ENCODE data around the gene UBTD2.

DNA sequence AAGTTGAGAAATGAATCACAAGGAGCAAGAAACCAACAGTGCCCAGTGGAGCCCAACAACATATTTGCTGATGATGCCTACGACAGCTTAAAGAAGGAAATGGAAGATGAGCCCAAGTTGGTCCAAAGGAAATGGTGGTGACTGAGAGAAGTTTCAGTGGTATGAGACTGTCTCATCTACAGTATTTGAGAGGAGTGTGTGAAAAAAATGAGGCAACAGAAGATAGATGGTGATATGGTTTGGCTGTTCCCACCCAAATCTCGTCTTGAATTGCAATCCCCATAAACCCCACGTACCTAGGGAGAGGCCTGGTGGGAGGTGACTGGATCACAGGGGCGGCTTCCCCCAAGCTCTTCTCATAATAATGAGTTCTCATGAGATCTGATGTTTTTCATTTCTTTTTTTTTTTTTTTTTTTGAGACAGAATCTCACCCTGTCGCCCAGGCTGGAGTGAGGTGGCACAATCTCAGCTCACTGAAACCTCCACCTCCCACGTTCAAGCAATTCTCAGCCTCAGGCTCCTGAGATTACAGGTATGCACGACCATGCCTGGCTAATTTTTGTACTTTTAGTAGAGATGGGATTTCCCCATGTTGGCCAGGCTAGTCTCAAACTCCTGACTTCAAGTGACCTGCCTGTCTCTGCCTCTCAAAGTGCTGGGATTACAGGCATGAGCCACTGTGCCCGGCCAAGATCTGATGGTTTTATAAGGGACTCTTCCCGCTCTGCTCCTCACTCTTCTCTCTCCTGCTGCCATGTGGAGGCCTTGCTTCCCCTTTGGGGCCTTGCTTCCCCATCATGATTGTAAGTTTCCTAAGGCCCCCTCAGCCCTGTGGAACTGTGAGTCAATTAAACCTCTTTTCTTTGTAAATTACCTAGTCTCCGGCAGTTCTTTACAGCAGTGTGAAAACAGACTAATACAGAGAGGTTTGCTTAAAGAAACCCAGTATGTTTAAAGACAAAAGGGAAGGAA is 59.4 kb downstream of the UBTD2 start:
- TF ChIP-seq, protein P1, sequence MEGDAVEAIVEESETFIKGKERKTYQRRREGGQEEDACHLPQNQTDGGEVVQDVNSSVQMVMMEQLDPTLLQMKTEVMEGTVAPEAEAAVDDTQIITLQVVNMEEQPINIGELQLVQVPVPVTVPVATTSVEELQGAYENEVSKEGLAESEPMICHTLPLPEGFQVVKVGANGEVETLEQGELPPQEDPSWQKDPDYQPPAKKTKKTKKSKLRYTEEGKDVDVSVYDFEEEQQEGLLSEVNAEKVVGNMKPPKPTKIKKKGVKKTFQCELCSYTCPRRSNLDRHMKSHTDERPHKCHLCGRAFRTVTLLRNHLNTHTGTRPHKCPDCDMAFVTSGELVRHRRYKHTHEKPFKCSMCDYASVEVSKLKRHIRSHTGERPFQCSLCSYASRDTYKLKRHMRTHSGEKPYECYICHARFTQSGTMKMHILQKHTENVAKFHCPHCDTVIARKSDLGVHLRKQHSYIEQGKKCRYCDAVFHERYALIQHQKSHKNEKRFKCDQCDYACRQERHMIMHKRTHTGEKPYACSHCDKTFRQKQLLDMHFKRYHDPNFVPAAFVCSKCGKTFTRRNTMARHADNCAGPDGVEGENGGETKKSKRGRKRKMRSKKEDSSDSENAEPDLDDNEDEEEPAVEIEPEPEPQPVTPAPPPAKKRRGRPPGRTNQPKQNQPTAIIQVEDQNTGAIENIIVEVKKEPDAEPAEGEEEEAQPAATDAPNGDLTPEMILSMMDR (IDR thresholded peaks at IDR 0.05; ENCODE audit: poor library complexity, severe bottlenecking), result no peak
- TF ChIP-seq SMC3 (conservative IDR thresholded peaks at IDR 0.05; ENCODE audit: poor library complexity) (no peak), POLR2AphosphoS5 (IDR thresholded peaks at IDR 0.05) (no peak), RAD21 (conservative IDR thresholded peaks at IDR 0.05) (no peak), TAF1 (IDR thresholded peaks at IDR 0.05; ENCODE audit: low read depth) (no peak), EP300 (conservative IDR thresholded peaks at IDR 0.05; ENCODE audit: poor library complexity, severe bottlenecking) (no peak)
